Endodermal cell (in vitro differentiated cells): Measurements from ENCODE around the gene TNP2. TPM values are rescaled to one million over a fixed set of nuclear protein-coding genes. Genes with fewer than 3 reads are reported as not detected.

Source experiments
- DNase-seq: peaks from one replicate; pipeline ENCODE4 v3.0.0-alpha.2; 2017
- H3K27ac ChIP-seq: 2 replicates; pipeline ENCODE4 v1.5.1; 2013; ENCODE audit warnings: mild to moderate bottlenecking, low read depth, low read length, moderate library complexity
- H3K27me3 ChIP-seq: 2 replicates; pipeline ENCODE4 v1.6.1; 2013; ENCODE audit warnings: mild to moderate bottlenecking, low read length, moderate library complexity; ENCODE audit not compliant: insufficient read depth, control insufficient read depth, poor library complexity, severe bottlenecking
- H3K36me3 ChIP-seq: 2 replicates; pipeline ENCODE4 v1.7.0; 2013; ENCODE audit warnings: mild to moderate bottlenecking, low read length, moderate library complexity; ENCODE audit not compliant: control insufficient read depth, insufficient read depth
- H3K4me1 ChIP-seq: one replicate; pipeline ENCODE4 v1.7.0; 2013; ENCODE audit warnings: low read length; ENCODE audit not compliant: control insufficient read depth, insufficient read depth
- H3K4me3 ChIP-seq: 2 replicates; pipeline ENCODE4 v1.5.1; 2013; ENCODE audit warnings: mild to moderate bottlenecking, low read length, moderate library complexity
- H3K9ac ChIP-seq: 2 replicates; pipeline ENCODE4 v1.6.1; 2013; ENCODE audit warnings: mild to moderate bottlenecking, low read length, moderate library complexity; ENCODE audit not compliant: poor library complexity, severe bottlenecking; ENCODE audit errors: extremely low read depth
- H3K9me3 ChIP-seq: 2 replicates; pipeline ENCODE4 v1.6.1; 2013; ENCODE audit warnings: mild to moderate bottlenecking, low read length, moderate library complexity; ENCODE audit not compliant: control insufficient read depth
- H3K27ac Mint-ChIP-seq: 2 replicates; pipeline ENCODE4 v1.8.0; 2020; ENCODE audit warnings: mixed read lengths
- H3K27me3 Mint-ChIP-seq: 2 replicates; pipeline ENCODE4 v1.8.0; 2021; ENCODE audit warnings: mild to moderate bottlenecking, mixed read lengths; ENCODE audit not compliant: insufficient read depth
- H3K36me3 Mint-ChIP-seq: 2 replicates; pipeline ENCODE4 v1.8.0; 2020; ENCODE audit warnings: low read depth, mixed read lengths
- H3K4me1 Mint-ChIP-seq: 2 replicates; pipeline ENCODE4 v1.8.0; 2020; ENCODE audit warnings: mixed read lengths
- H3K4me3 Mint-ChIP-seq: 2 replicates; pipeline ENCODE4 v1.8.0; 2020; ENCODE audit warnings: mild to moderate bottlenecking, moderate library complexity, mixed read lengths
- H3K9me3 Mint-ChIP-seq: 2 replicates; pipeline ENCODE4 v1.8.0; 2020; ENCODE audit warnings: mild to moderate bottlenecking, mixed read lengths
- CTCF ChIP-seq: fragments of 200-600 bp; sonication (generic); conservative IDR thresholded peaks from 2 replicates; pipeline ENCODE4 v1.5.0; 2021; ENCODE audit warnings: antibody characterized with exemption, mild to moderate bottlenecking
- WGBS, 2 experiments: methylation state at CpG; one replicate each; pipeline versions ENCODE4 v1.1.5 to v1.1.7; 2013; ENCODE audit warnings: missing lambda C conversion rate in 2 of 2, mixed read lengths in 1 of 2; ENCODE audit not compliant: insufficient coverage in 1 of 2, insufficient read length in 1 of 2; 5-methylcytosine and 5-hydroxymethylcytosine counted together
- total RNA-seq, 2 donors: library from RNA; stranded (reverse); fragmentation: NEBNext Ultra II Directional in 1 of 2; extraction: Animal tissue kit (Norgen Biotek cat#: 25700) in 1 of 2; gene quantifications; 2 replicates in 1 of 2; 3 replicates in 1 of 2; pipeline ENCODE4 v1.2.1, GENCODE V29; 2021

Gene TNP2
- total RNA-seq, 2 donors from 2014 or later: not detected

- no peaks in the 10 kb centered on the region for H3K4me1 ChIP-seq
- 50 to 57% methylated on average over 12 to 28 of the region's 29 CpGs for WGBS, 2 experiments
Observed at GRCh38 chr16:11253995-11254912, 14.9 kb downstream of the TNP2 start.

GRCh38 chr16:11253009-11253994 lies 15.8 kb downstream of the TNP2 start:
- no peak overlapping the region for H3K27ac ChIP-seq
- H3K36me3 ChIP-seq: no peaks in the 10 kb centered on the region
- Mint-ChIP-seq H3K4me3 (peak overlapping the region; percentile 81), H3K9me3 (no peaks in the 10 kb centered on the region), H3K27me3 (peaks cover 3% of the 10 kb centered on the region), H3K36me3 (no peaks in the 10 kb centered on the region), H3K4me1 (peaks cover 4% of the 10 kb centered on the region), H3K27ac (no peak overlapping the region)
- no peak overlapping the region for H3K4me3 ChIP-seq
- H3K4me1 ChIP-seq: no peaks in the 10 kb centered on the region
- 89 to 100% methylated on average over 4 to 5 of the region's 5 CpGs for WGBS, 2 experiments
- H3K27me3 ChIP-seq: no peaks in the 10 kb centered on the region
- TF ChIP-seq CTCF: no peak
- H3K9ac ChIP-seq: no peak overlapping the region
- H3K9me3 ChIP-seq: no peaks in the 10 kb centered on the region
- no peak for DNase-seq

More at GRCh38 chr16:11253995-11254912, 14.9 kb downstream of the TNP2 start:
- Mint-ChIP-seq H3K27me3 (peaks cover 3% of the 10 kb centered on the region), H3K4me3 (peak overlapping the region; percentile 81), H3K9me3 (no peaks in the 10 kb centered on the region), H3K27ac (no peak overlapping the region), H3K36me3 (no peaks in the 10 kb centered on the region), H3K4me1 (peaks cover 4% of the 10 kb centered on the region)
- H3K27me3 ChIP-seq: no peaks in the 10 kb centered on the region
- H3K4me3 ChIP-seq: peak overlapping the region; percentile 77
- H3K36me3 ChIP-seq: no peaks in the 10 kb centered on the region
- H3K9ac ChIP-seq: no peak overlapping the region
- H3K9me3 ChIP-seq: no peaks in the 10 kb centered on the region
- peak; percentile 63 for DNase-seq
- no peak for TF ChIP-seq CTCF
- no peak overlapping the region for H3K27ac ChIP-seq

GRCh38 chr16:11252482-11252931 lies 16.6 kb downstream of the TNP2 start:
- no peak overlapping the region for H3K27ac Mint-ChIP-seq

More at GRCh38 chr16:11252482-11252931, 16.6 kb downstream of the TNP2 start:
- Mint-ChIP-seq H3K27me3 (peaks cover 3% of the 10 kb centered on the region), H3K4me1 (peaks cover 4% of the 10 kb centered on the region), H3K4me3 (no peak overlapping the region), H3K9me3 (no peaks in the 10 kb centered on the region), H3K36me3 (no peaks in the 10 kb centered on the region)
- no peak overlapping the region for H3K27ac ChIP-seq
- no peaks in the 10 kb centered on the region for H3K27me3 ChIP-seq
- no peak for DNase-seq
- no peaks in the 10 kb centered on the region for H3K9me3 ChIP-seq
- WGBS, 2 experiments: 93 to 94% methylated on average over 7 to 8 of the region's 8 CpGs
- TF ChIP-seq CTCF: no peak
- no peak overlapping the region for H3K9ac ChIP-seq
- H3K4me3 ChIP-seq: no peak overlapping the region
- no peaks in the 10 kb centered on the region for H3K36me3 ChIP-seq
- H3K4me1 ChIP-seq: no peaks in the 10 kb centered on the region
